SK-N-SH treated with all-trans-retinoic acid at 6 μM for 48 hours (cell line): ENCODE results near the gene TEKT5.

Experiments used
- ATAC-seq: fragments of 200-7000 bp; cut with Tn5 transposase; 3 replicates; pipeline ENCODE4 v1.9.1; 2020; ENCODE audit warnings: mild to moderate bottlenecking, moderate library complexity
- BACH2 ChIP-seq: fragments of 250-450 bp; sonication (Bioruptor Pico); IDR thresholded peaks from 2 replicates; pipeline ENCODE4 v1.9.0; 2021; ENCODE audit warnings: mild to moderate bottlenecking, borderline replicate concordance
- CSDC2 ChIP-seq: fragments of 250-450 bp; sonication (Bioruptor Pico); IDR thresholded peaks from 2 replicates; pipeline ENCODE4 v1.5.0; 2020; ENCODE audit warnings: mild to moderate bottlenecking, moderate library complexity
- ESRRG ChIP-seq: fragments of 250-450 bp; sonication (Bioruptor Pico); IDR thresholded peaks from 2 replicates; pipeline ENCODE4 v1.6.1; 2021; ENCODE audit warnings: mild to moderate bottlenecking
- GLIS3 ChIP-seq: fragments of 250-450 bp; sonication (Bioruptor Pico); IDR thresholded peaks from 2 replicates; pipeline ENCODE4 v1.5.0; 2020; ENCODE audit warnings: mild to moderate bottlenecking, moderate library complexity
- ISL1 ChIP-seq: fragments of 250-450 bp; sonication (Bioruptor Pico); IDR thresholded peaks from 2 replicates; pipeline ENCODE4 v2.1.2; 2022; ENCODE audit warnings: mild to moderate bottlenecking, moderate library complexity
- OSR1 ChIP-seq: fragments of 250-450 bp; sonication (Bioruptor Pico); IDR thresholded peaks from 2 replicates; pipeline ENCODE4 v1.8.0; 2022; ENCODE audit warnings: moderate library complexity, mild to moderate bottlenecking, inconsistent platforms
- PPARA ChIP-seq: fragments of 250-450 bp; sonication (Bioruptor Pico); IDR thresholded peaks from 2 replicates; pipeline ENCODE4 v1.5.0; 2020; ENCODE audit warnings: mild to moderate bottlenecking, borderline replicate concordance
- RARB ChIP-seq: fragments of 250-450 bp; sonication (Bioruptor Pico); IDR thresholded peaks from 2 replicates; pipeline ENCODE4 v1.8.0; 2021; ENCODE audit warnings: mild to moderate bottlenecking, moderate library complexity
- SNAI2 ChIP-seq: fragments of 250-450 bp; sonication (Bioruptor Pico); IDR thresholded peaks from 2 replicates; pipeline ENCODE4 v1.5.0; 2020; ENCODE audit warnings: mild to moderate bottlenecking, moderate library complexity
- TCF4 ChIP-seq: fragments of 250-450 bp; sonication (Bioruptor Pico); IDR thresholded peaks from 2 replicates; pipeline ENCODE4 v1.8.0; 2021; ENCODE audit warnings: mild to moderate bottlenecking, moderate library complexity, borderline replicate concordance
- TOX ChIP-seq: fragments of 250-450 bp; sonication (Bioruptor Pico); IDR thresholded peaks from 2 replicates; pipeline ENCODE4 v1.8.0; 2021; ENCODE audit warnings: mild to moderate bottlenecking, moderate library complexity, borderline replicate concordance
- ZC3H10 ChIP-seq: fragments of 250-450 bp; sonication (Bioruptor Pico); IDR thresholded peaks from 2 replicates; pipeline ENCODE4 v1.5.1; 2021; ENCODE audit warnings: mild to moderate bottlenecking, moderate library complexity
- ZFP3 ChIP-seq: fragments of 250-450 bp; sonication (Bioruptor Pico); IDR thresholded peaks from 2 replicates; pipeline ENCODE4 v1.5.0; 2020; ENCODE audit warnings: mild to moderate bottlenecking, moderate library complexity
- ZFP30 ChIP-seq: fragments of 450-650 bp; formaldehyde crosslinking; IDR thresholded peaks from 2 replicates; pipeline ENCODE4 v1.5.0; 2022; ENCODE audit warnings: mild to moderate bottlenecking, moderate library complexity
- ZNF565 ChIP-seq: fragments of 450-650 bp; formaldehyde crosslinking; conservative IDR thresholded peaks from 2 replicates; pipeline ENCODE4 v1.5.0; 2020; ENCODE audit warnings: low read depth, mild to moderate bottlenecking, moderate library complexity
- ZNF8 ChIP-seq: fragments of 450-650 bp; formaldehyde crosslinking; IDR thresholded peaks from 2 replicates; pipeline ENCODE4 v1.5.0; 2020; ENCODE audit warnings: mild to moderate bottlenecking, moderate library complexity
- TF ChIP-seq, protein P1 (sequence below): fragments of 250-450 bp; sonication (Bioruptor Pico); IDR thresholded peaks from 2 replicates; pipeline ENCODE4 v1.8.0; 2021; ENCODE audit warnings: low read depth, mild to moderate bottlenecking, moderate library complexity, borderline replicate concordance
- TF ChIP-seq, protein P2 (sequence below): fragments of 250-450 bp; sonication (Bioruptor Pico); IDR thresholded peaks from 2 replicates; pipeline ENCODE4 v1.5.0; 2020; ENCODE audit warnings: mild to moderate bottlenecking, moderate library complexity
- TF ChIP-seq, protein P3 (sequence below): fragments of 250-450 bp; sonication (Bioruptor Pico); IDR thresholded peaks from 2 replicates; pipeline ENCODE4 v1.5.1; 2020; ENCODE audit warnings: low read depth, mild to moderate bottlenecking, moderate library complexity
- TF ChIP-seq, protein P4 (sequence below): fragments of 250-450 bp; sonication (Bioruptor Pico); IDR thresholded peaks from 2 replicates; pipeline ENCODE4 v1.5.1; 2021; ENCODE audit warnings: mild to moderate bottlenecking, moderate library complexity

Gene TEKT5

DNA sequence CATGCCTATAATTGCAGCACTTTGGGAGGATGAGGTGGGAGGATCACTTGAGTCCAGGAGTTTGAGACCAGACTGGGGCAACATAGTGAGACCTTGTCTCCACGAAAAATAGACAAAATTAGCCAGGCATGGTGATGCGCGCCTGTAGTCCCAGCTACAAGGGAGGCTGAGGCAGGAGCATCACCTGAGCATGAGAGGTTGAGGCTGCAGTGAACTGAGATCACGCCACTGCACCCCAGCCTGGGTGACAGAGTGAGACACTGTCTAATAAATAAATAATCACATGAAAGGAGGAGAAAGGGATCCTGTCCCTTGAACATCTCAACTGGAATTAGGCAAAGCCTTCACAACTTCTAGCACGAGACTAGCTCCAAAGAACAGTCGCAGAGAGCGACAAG, 53.2 kb downstream of the TEKT5 start:
- TF ChIP-seq GLIS3 (CRISPR knock-in tag) (no peak), ISL1 (CRISPR knock-in tag) (no peak), ZC3H10 (CRISPR knock-in tag) (no peak), ZFP30 (CRISPR knock-in tag) (no peak), PPARA (CRISPR knock-in tag) (no peak), RARB (no peak), SNAI2 (CRISPR knock-in tag) (no peak), ZFP3 (no peak), ZNF8 (CRISPR knock-in tag) (no peak), OSR1 (CRISPR knock-in tag) (no peak), ESRRG (CRISPR knock-in tag) (no peak), TCF4 (CRISPR knock-in tag) (no peak)
- TF ChIP-seq, protein P1, sequence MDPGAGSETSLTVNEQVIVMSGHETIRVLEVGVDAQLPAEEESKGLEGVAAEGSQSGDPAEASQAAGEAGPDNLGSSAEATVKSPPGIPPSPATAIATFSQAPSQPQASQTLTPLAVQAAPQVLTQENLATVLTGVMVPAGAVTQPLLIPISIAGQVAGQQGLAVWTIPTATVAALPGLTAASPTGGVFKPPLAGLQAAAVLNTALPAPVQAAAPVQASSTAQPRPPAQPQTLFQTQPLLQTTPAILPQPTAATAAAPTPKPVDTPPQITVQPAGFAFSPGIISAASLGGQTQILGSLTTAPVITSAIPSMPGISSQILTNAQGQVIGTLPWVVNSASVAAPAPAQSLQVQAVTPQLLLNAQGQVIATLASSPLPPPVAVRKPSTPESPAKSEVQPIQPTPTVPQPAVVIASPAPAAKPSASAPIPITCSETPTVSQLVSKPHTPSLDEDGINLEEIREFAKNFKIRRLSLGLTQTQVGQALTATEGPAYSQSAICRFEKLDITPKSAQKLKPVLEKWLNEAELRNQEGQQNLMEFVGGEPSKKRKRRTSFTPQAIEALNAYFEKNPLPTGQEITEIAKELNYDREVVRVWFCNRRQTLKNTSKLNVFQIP (CRISPR knock-in tag): no peak
- TF ChIP-seq, protein P2, sequence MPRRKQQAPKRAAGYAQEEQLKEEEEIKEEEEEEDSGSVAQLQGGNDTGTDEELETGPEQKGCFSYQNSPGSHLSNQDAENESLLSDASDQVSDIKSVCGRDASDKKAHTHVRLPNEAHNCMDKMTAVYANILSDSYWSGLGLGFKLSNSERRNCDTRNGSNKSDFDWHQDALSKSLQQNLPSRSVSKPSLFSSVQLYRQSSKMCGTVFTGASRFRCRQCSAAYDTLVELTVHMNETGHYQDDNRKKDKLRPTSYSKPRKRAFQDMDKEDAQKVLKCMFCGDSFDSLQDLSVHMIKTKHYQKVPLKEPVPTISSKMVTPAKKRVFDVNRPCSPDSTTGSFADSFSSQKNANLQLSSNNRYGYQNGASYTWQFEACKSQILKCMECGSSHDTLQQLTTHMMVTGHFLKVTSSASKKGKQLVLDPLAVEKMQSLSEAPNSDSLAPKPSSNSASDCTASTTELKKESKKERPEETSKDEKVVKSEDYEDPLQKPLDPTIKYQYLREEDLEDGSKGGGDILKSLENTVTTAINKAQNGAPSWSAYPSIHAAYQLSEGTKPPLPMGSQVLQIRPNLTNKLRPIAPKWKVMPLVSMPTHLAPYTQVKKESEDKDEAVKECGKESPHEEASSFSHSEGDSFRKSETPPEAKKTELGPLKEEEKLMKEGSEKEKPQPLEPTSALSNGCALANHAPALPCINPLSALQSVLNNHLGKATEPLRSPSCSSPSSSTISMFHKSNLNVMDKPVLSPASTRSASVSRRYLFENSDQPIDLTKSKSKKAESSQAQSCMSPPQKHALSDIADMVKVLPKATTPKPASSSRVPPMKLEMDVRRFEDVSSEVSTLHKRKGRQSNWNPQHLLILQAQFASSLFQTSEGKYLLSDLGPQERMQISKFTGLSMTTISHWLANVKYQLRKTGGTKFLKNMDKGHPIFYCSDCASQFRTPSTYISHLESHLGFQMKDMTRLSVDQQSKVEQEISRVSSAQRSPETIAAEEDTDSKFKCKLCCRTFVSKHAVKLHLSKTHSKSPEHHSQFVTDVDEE (CRISPR knock-in tag): no peak
- no peak for ATAC-seq

DNA sequence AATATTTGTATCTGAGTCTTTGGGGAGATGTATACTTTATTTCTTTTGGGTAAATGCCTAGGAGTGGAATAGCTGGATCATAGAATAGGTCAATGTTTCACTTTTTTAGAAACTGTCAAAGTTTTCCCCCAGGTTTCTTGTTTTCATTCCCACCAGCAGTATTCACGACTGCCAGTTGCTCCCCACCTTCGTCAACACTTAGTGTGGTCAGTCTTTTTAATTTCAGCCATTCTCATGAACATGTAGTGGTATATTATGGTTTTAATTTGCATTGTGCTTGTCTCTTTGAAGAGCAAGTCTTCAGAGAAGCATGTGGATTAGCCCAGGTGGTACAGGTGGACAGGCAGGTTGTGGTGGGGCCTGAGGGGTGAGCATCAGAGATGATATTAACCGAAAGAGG, 53.8 kb downstream of the TEKT5 start:
- TF ChIP-seq, protein P3, sequence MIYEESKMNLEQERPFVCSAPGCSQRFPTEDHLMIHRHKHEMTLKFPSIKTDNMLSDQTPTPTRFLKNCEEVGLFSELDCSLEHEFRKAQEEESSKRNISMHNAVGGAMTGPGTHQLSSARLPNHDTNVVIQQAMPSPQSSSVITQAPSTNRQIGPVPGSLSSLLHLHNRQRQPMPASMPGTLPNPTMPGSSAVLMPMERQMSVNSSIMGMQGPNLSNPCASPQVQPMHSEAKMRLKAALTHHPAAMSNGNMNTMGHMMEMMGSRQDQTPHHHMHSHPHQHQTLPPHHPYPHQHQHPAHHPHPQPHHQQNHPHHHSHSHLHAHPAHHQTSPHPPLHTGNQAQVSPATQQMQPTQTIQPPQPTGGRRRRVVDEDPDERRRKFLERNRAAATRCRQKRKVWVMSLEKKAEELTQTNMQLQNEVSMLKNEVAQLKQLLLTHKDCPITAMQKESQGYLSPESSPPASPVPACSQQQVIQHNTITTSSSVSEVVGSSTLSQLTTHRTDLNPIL (CRISPR knock-in tag): no peak
- TF ChIP-seq ZFP3 (no peak), ZNF565 (no peak), BACH2 (CRISPR knock-in tag) (no peak), ISL1 (CRISPR knock-in tag) (no peak), OSR1 (CRISPR knock-in tag) (no peak), TCF4 (CRISPR knock-in tag) (no peak), RARB (no peak), ESRRG (CRISPR knock-in tag) (no peak), CSDC2 (CRISPR knock-in tag) (no peak)
- TF ChIP-seq, protein P1 (CRISPR knock-in tag): no peak
- ATAC-seq: no peak

DNA sequence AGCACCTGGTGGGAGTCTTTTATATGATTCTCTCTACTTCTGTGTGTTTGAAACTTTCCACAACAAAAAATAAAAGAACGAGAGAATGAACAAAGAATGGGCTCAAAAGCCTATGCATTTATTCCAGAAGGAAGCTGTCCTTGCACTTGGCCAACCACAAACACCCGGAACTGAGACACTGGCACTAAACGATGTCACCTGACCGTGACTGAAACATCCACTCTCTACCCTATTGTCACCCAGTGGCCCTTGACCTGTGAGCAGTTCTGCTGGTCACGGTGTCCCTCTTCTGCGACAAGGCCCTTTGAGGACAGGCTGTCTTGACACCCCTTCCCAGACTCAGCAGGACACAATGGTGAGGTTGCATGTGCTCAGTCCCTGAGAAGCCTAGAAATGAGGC, 56.6 kb downstream of the TEKT5 start:
- ATAC-seq: no peak
- TF ChIP-seq CSDC2 (CRISPR knock-in tag) (no peak), TOX (CRISPR knock-in tag) (no peak), BACH2 (CRISPR knock-in tag) (no peak), ISL1 (CRISPR knock-in tag) (no peak), ESRRG (CRISPR knock-in tag) (no peak), ZNF8 (CRISPR knock-in tag) (no peak), OSR1 (CRISPR knock-in tag) (no peak), ZNF565 (no peak), GLIS3 (CRISPR knock-in tag) (no peak), SNAI2 (CRISPR knock-in tag) (no peak), ZFP30 (CRISPR knock-in tag) (no peak)
- TF ChIP-seq, protein P4, sequence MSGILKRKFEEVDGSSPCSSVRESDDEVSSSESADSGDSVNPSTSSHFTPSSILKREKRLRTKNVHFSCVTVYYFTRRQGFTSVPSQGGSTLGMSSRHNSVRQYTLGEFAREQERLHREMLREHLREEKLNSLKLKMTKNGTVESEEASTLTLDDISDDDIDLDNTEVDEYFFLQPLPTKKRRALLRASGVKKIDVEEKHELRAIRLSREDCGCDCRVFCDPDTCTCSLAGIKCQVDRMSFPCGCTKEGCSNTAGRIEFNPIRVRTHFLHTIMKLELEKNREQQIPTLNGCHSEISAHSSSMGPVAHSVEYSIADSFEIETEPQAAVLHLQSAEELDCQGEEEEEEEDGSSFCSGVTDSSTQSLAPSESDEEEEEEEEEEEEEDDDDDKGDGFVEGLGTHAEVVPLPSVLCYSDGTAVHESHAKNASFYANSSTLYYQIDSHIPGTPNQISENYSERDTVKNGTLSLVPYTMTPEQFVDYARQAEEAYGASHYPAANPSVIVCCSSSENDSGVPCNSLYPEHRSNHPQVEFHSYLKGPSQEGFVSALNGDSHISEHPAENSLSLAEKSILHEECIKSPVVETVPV (CRISPR knock-in tag): no peak
- TF ChIP-seq, protein P2 (CRISPR knock-in tag): no peak
